Stimulated activated CD4-positive, alpha-beta T cell treated with anti-CD3 and anti-CD28 coated beads, Interleukin-15, amount 100 ng/mL, for 48 hours (primary cell): Measurements from ENCODE around the gene UNC119.

Experiments
- DNase-seq, 2 donors: peaks; one replicate each; pipeline ENCODE4 v3.0.0-alpha.2; 2020; ENCODE audit warnings: low read depth in 2 of 2

The UNC119 gene

GRCh38 chr17:28544402-28545140 lies 7.9 kb downstream of the UNC119 start:
- no peak for DNase-seq

- DNase-seq: no peak
These were observed 11.0 kb downstream of the UNC119 start for GRCh38 chr17:28541439-28541838.

- DNase-seq: no peak
These were observed 12.2 kb downstream of the UNC119 start for GRCh38 chr17:28540231-28540630.

GRCh38 chr17:28538296-28538895 lies 14.0 kb downstream of the UNC119 start:
- no peak for DNase-seq

GRCh38 chr17:28537219-28537610 lies 15.2 kb downstream of the UNC119 start:
- DNase-seq: no peak

GRCh38 chr17:28536532-28537218 lies 15.7 kb downstream of the UNC119 start:
- no peak for DNase-seq

- DNase-seq: no peak
These were observed 17.6 kb downstream of the UNC119 start for GRCh38 chr17:28534740-28535375.

GRCh38 chr17:28533091-28533807 lies 19.2 kb downstream of the UNC119 start:
- no peak for DNase-seq

GRCh38 chr17:28532050-28532960 lies 20.1 kb downstream of the UNC119 start:
- no peak for DNase-seq

GRCh38 chr17:28530926-28531325 lies 21.5 kb downstream of the UNC119 start:
- DNase-seq: no peak

GRCh38 chr17:28530250-28530649 lies 22.2 kb downstream of the UNC119 start:
- DNase-seq: no peak

- no peak for DNase-seq
These were observed 23.4 kb downstream of the UNC119 start for GRCh38 chr17:28529013-28529400.

- no peak for DNase-seq
These were observed 24.0 kb downstream of the UNC119 start for GRCh38 chr17:28528327-28529012.

- DNase-seq: no peak
These were observed 24.6 kb downstream of the UNC119 start for GRCh38 chr17:28527859-28528258.

GRCh38 chr17:28527181-28527681 lies 25.2 kb downstream of the UNC119 start:
- DNase-seq: no peak

GRCh38 chr17:28526381-28526780 lies 26.0 kb downstream of the UNC119 start:
- DNase-seq: no peak

- no peak for DNase-seq
These were observed 27.7 kb downstream of the UNC119 start for GRCh38 chr17:28524476-28525424.

- DNase-seq: no peak
These were observed 28.5 kb downstream of the UNC119 start for GRCh38 chr17:28523876-28524275.

- DNase-seq: no peak
These were observed 29.2 kb downstream of the UNC119 start for GRCh38 chr17:28523186-28523585.
